NOMO-1 treated with DMSO at 0.1 percent for 48 hours (cell line): Measurements from ENCODE around the gene KIRREL2.
A peak's percentile ranks its signal among the peaks of the same experiment; 100 is the strongest.
"Not testable (repeated sequence)": the region's sequence is repeated elsewhere in the genome, so short reads cannot be mapped to it uniquely, and the experiment has no call there.

Experiments
- DNase-seq: peaks from one replicate; lab custom pipeline; 2025; ENCODE audit not compliant: unreplicated experiment; lab: John Stamatoyannopoulos, UW

The KIRREL2 gene

DNA sequence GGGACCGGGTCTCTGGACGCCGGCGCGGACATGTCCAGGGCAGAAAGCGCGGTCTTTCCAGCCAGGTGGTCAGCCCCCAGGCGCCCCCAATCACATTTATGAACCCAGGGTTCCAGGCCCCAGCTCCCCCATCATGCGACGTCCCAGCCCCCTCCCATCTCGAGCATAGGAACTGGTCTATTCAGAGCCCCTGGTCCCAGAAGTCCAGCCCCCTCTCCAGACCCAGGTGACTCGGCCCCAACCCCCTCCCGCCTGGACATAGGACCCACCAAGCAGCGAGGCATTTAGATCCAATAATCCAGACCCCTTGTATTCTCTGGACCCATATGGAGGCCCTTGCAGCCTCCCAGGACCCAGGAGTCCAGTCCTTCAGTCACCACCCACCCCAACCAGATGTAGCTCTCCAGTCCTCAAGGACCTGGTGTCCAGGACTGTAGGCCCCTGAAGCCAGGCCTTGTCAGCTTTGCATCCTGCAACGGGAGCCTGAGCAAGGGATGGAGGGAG lies 12.2 kb downstream of the KIRREL2 start:
- no peak for DNase-seq

DNA sequence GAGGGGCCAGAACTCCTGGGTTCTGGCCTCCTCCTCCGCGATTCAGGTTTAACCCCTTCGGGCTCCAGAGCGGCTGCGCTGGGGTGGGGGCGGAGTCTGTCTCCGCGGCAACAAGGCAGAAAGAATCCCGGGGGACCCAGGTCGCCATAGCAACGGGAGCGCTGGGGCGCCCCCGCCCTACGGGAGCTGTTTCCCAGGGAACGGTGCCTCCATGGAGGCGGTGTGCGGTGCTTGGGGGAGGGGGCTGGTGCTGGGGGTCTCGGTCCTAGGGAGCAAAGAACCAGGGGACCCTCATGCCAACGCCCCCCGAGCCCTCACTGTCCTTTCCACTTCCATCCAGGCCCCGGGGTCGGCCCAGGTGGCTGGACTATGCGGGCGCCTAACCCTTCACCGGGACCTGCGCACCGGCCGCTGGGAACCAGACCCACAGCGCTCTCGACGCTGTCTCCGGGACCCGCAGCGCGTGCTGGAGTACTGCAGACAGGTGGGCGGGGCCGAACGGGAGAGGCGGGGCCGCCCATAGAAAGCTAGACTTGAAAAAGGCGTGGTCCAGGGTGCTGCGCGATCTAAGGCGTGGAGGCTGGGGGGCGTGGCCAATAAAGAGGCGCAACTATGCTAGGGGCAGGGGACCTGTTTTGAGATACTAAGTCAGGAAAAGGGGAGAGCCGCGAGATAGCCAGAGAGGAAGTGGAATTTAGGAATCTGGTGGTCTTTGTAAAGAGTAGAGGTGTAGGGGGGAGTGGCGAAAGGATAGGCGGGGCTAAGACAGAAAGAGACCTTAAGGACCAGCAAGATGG lies 12.8 kb downstream of the KIRREL2 start:
- DNase-seq: peak; percentile 85

DNA sequence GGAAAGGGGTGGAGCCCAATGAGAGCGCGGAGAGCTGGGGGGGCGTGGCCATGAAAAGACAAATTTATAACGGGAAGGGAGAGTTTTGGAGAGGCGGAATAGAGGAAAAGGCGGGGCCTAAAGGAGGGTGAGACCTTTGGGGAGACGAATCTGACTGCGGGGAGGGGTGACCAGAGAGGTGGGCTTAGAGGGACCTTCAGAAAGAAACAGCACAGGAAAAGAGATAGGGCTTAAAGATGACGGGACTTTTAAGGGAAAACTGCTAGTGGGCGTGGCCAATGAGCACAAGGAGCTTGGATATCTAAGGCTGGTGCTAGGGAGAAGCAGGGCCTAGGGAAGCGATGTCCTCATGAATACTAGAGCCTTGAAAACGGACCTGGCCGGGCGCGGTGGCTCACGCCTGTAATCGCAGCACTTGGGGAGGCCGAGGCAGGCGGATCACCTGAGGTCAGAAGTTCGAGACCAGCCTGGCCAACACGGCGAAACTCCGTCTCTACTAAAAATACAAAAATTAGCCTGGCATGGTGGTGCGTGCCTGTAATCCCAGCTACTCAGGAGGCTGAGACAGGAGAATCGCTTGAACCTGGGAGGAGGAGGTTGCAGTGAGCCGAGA lies 13.5 kb downstream of the KIRREL2 start:
- peak; percentile 74 for DNase-seq

DNA sequence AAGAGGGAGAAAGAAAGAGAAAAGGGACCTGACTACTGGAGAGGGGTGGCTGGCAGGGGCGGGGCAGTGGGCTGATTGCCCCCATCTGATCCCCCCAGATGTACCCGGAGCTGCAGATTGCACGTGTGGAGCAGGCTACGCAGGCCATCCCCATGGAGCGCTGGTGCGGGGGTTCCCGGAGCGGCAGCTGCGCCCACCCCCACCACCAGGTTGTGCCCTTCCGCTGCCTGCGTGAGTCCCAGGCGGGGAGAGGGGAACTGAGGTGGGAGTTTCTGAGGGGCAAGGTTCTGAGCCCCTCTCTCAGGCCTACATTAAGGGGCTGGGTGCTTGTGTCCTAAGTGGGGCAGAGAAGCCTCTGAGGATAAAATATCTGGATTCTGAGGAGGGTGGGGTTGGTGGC lies 14.1 kb downstream of the KIRREL2 start:
- no peak for DNase-seq

DNA sequence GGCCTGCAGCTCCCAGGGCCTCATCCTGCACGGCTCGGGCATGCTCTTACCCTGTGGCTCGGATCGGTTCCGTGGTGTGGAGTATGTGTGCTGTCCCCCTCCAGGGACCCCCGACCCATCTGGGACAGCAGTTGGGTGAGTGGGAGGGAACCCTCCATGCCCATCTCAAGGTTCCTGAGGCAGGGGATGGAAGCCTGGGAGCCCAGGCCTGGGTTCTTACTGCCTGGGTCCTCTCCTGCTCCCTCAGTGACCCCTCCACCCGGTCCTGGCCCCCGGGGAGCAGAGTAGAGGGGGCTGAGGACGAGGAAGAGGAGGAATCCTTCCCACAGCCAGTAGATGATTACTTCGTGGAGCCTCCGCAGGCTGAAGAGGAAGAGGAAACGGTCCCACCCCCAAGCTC lies 14.9 kb downstream of the KIRREL2 start:
- DNase-seq: no peak

DNA sequence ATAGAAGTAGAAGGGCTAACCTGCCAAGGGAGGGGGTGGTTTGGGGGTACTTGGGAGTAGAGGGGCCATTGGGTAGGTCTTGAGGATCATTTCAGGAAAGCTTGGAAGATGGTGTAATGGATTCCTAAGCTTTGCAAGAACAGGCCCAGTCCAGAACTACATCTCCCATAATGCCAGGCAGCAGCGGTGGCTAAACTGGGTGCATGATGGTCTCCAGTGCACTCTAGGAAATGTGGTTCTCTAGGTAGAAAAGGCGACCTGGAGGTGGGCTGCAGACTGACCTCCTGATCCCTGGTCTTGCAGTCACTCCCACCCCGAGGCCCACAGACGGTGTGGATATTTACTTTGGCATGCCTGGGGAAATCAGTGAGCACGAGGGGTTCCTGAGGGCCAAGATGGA lies 15.5 kb downstream of the KIRREL2 start:
- DNase-seq: no peak

DNA sequence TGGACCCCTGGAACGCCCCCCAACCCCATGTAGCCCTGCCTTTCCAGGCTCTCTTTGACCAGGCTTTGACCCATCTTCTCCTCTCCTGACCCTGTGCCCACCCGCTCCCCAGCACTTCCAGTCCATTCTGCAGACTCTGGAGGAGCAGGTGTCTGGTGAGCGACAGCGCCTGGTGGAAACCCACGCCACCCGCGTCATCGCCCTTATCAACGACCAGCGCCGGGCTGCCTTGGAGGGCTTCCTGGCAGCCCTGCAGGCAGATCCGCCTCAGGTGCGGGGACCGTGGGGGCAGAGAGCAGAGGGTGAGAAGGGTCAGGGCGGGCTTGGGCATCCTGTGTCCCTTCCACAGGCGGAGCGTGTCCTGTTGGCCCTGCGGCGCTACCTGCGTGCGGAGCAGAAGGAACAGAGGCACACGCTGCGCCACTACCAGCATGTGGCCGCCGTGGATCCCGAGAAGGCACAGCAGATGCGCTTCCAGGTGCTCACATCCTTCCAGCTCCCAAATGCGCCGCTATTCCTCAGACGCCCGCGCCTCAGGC lies 17.8 kb downstream of the KIRREL2 start:
- no peak for DNase-seq

DNA sequence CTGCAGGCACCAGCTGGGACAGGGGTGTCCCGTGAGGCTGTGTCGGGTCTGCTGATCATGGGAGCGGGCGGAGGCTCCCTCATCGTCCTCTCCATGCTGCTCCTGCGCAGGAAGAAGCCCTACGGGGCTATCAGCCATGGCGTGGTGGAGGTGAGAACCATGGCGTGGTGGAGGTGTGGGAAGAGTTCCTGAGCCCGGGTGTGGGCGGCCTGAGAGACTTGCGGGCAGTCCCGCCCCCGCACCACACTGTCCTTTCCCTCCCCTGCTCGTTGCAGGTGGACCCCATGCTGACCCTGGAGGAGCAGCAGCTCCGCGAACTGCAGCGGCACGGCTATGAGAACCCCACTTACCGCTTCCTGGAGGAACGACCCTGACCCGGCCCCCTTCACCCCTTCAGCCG lies 22.4 kb downstream of the KIRREL2 start:
- DNase-seq: no peak

DNA sequence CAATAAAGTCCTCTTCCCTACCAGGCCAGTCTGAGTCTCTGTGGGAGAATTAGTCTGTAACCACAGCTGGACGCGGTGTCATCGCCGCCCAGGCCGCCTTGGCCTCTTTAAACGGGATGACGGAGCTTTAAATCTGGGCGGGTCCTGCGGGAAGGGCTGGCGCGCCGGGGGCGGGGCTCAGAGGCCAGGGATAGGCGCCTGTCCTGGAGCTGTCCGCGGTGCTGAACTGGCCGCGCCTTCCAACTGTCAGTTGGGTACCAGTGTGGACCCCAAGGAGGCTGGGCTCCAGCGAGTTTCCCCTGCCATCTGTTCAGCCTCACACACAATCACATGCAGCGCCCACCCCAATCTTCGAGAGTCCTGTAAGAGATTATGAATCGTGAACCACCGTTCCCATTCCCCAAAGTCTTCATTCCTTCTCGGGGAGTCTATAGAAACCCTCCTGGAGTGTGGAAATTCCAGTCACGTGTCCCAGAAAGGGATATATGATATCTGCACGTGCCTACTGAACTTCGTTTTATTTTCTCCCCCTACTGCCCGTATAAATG lies 23.1 kb downstream of the KIRREL2 start:
- peak; percentile 92 for DNase-seq

DNA sequence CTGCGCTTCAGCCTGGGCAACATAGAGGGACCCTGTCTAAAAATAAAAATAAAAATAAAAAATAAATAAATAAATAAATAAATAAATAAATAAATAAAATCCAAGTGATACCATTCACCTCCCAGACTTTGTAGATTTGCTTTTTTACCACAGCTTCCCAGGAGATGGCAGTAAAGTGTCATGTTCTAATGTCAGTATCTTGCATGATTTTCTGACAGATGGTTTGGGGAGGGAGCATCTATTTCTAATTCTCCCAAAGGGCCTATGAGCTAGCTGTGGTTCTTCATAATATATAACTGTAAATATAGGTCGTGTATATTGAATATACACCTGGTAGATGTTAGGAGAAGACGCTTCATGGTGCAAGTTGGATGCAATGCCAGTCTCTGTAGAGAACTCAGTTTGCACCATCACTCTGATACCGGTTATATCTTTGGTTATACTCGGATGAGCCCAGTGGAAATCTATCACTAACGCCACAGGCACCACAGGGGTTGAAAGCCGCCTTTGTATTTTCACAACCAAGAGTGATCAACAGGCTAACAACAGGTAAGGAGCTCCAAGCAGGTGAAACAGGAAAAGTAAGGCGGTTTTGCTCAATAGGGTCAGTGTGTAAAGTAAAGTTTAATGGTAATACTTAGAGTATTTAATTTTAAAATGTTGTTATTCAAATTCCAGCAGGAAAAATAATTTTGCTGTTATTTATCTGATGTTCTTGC lies 25.6 kb downstream of the KIRREL2 start:
- peak; percentile 59 for DNase-seq

DNA sequence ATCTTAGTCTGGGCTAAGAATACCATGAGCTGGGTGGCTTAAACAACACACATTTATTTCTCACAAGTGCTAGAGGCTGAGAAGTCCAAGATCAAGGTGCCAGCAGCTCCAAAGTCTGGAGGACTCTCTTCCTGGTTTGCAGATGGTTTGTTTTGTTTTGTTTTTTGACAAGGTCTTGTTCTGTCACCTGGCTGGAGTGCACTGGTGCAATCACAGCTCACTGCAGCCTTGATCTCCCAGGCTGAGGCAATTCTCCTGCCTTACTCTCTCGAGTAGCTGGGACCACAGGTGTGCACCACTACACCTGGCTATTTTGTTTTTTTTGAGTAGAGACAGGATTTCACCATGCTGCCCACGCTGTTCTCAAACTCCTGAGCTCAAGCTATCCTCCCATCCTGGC lies 27.2 kb downstream of the KIRREL2 start:
- DNase-seq: no peak

DNA sequence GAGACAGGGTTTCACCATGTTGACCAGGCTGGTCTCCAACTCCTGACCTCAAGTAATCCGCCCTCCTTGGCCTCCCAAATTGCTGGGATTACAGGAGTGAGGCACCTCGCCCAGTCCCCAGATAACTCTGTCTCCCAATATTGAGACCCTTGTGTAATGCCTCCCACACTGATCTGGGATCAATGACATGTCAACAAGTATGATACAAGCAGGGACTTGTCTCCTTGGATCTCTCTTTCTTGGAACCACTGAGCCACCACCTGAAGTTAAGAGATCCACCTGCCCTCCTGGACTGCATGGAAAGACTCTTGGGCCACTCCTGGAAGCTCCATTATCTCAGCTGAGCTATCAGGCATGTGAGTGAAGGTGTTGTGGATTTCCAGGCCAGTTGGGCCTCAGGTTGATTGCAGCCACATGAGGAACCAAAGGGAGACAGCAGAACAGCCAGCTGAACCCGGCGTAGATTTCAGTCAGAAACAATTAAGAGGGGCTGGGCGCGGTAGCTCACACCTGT lies 28.6 kb downstream of the KIRREL2 start:
- no peak for DNase-seq

DNA sequence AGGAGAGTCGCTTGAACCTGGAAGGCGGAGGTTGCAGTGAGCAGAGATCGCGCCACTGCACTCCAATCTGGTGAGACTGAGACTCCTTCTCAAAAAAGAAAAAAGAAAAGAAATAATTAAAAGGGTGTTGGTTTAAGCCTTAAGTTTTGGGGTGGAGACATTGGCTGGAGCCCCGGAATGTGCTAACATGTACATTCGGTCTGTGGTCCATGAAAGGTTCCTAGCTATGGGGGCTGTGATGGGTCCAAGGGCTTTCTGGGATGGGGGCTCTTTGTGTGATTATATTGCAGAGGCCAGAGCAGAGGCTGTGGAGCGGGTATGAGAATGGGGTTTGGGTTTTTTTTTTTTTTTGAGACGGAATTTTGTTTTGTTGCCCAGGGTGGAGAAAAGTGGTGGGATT lies 29.2 kb downstream of the KIRREL2 start:
- no peak for DNase-seq

DNA sequence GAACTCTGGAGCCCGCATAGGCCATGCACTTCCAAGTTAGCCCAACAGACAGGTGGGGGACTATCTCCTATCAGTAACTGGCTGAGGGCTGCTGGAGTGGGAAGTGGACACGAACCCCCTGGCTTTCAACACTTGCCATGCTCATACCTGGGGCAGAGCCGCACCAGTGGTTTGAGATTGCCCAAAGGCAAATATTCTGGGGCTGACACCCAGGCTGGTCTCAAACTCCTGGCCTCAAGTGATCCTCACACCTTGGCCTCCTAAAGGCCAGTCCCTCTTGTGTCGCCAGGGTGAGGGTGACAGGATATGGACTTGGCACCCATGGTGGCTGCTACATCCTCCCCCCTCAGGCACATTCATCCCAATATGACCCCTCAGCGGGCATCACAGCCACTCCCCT lies 30.5 kb downstream of the KIRREL2 start:
- no peak for DNase-seq

DNA sequence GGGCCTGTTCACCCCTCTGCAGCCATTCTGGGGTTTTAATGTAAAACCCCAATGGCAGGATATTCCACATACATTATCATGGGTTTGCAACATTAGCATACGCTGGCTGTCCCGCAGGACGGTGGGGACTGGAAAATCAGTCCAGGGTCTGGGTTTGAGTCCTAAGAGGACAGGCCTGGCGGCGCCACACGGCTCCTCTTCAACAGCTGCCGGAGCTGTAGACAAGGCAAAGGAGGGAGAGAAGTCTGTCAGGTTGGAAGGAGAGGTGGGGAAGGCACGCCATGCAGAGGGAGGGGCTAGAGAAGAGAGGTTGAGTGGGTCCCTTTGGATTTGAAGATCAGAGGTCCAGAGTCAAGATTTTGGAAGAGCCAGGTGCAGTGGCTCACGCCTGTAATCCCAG lies 31.7 kb downstream of the KIRREL2 start:
- no peak for DNase-seq

DNA sequence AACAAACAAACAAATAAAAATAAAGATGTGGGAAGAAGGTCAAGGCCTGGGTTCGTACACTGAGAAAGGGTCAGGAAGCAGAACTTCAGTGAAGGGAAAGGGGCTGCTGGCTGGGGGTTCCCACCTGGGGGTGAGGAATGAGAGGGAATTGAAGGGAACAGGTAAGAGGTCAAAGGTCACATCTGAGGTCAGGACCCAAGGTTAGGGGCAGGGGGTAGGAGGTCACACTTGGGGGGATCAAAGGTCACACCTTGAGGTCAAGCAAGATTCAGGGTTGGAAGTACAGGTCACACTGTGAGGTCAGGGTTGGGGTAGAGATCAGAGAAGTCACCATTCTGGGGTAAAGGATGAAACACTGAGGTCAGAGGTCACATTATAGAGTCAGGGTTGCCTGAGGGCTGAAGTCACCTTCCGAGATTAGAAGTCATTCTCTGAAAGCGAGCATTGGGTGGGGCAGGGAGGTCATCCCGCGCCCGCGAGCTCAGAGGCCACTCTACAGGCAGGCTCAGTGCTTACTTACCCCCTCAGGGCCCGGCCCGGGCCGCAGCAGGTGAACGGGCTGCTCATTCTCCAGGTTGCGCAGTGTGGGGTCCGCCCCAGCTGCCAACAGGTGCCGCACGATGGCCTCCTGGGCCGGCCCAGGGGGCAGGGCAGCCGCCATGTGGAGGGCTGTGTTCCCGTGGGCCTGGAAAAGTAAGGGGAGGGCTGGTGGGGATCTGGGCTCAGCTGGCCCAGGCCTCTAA lies 32.8 kb downstream of the KIRREL2 start:
- DNase-seq: no peak

DNA sequence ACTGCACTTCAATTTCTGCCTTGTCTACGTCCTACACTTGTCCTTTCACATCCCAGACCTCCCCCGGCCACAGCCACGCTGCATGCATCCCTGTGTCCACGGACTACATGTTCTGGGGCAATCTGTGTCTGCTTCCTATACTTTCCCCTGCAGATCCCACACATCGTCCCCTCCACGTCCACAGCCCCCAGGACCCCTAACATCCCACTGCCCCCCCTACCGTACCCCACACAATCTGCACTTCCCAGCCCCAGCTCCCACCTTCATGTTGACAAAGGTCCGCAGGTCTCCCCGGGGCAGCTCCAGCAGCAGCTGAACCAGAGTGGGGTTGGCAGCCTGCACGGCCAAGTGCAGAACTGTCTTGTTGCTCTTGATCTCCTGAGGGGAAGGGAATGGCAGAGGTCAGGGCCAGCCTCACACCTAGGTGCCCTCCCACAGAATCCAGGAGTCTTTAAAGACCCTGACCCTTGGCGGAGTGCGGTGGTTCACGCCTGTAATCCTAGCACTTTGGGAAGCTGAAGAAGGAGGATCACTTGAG lies 33.5 kb downstream of the KIRREL2 start:
- no peak for DNase-seq

DNA sequence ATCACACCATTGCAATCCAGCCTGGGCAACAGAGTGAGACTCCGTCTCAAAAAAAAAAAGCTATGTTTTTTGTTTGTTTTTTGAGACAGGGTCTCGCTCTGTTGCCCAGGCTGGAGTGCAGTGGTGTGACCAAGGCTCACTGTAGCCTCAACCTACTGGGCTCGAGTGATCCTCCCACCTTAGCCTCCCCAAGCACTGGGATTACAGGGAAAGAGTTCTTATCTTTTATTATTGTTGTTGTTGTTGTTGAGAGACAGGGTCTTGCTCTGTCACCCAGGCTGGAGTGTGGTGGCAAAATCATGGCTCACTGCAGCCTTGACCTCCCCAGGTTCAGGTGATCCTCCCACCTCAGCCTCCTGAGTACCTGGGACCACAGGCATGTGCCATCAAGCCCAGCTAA lies 35.1 kb downstream of the KIRREL2 start:
- not testable (repeated sequence) for DNase-seq

DNA sequence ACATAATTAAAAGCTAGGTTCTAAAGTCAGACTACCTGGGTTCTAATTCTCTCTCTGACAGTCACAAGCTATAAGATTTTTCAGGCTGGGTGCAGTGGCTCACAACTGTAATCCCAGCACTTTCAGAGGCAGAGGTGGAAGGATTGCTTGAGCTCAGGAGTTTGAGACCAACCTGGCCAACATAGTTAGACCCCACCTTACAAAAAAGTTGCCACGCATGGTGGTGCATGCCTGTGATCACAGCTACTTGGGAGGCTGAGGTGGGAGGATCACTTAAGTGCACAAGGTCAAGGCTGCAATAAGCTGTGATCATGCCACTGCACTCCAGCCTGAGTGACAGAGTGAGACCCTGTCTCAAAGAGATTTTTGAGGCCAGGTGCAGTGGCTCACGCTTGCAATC lies 37.6 kb downstream of the KIRREL2 start:
- DNase-seq: no peak

DNA sequence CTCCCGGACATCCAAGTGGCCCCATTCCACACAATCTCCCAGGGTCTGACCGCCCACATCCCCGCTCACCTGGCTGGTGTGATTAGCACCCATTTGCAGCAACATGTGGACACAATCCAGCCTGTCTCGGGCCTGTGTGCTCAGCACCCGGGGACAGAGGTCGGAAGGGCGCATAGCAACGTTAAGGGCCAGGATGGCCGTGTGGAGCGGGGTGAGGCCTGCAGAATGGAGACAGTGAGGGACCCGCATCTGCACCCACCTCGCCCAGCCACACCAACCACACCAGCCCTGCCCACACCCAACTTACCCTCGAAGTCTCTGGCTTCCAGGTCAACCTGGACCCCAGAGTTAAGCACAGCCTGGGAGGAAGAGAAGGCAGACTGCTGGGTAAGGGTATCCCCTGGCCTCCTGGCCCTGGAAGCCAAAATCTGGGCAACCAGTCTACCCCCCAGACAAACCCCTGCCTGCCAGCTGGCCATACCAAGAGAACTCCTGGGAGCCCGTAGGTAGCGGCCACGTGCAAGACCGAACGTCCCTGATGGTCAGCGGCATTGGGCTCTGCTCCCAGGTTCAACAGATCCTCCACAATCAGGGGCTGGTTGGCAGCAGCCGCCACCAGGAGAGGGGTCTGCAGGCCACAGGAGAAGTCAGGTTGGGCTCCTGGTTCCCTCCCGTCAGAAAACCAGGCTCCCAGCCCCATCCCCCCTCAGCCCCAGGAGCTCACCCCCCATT lies 39.4 kb downstream of the KIRREL2 start:
- no peak for DNase-seq
